Gastrocnemius medialis (tissue), 4 donors: ENCODE data around the gene TIGD3. TPM values are rescaled to one million over a fixed set of nuclear protein-coding genes. Genes with fewer than 3 reads are reported as not detected.
"Not testable (repeated sequence)": the region's sequence is repeated elsewhere in the genome, so short reads cannot be mapped to it uniquely, and the experiment has no call there.

Source experiments
- ATAC-seq, 2 donors: fragments of 150-250 bp; one replicate each; pipeline ENCODE4 v1.9.1; 2016
- DNase-seq, 2 donors: peaks; one replicate each; pipeline ENCODE4 v3.0.0-alpha.2; 2019
- H3K27ac ChIP-seq, 4 donors: fragments of 200-600 bp; sonication (generic); 1 replicate in 1 of 4; 2 replicates in 3 of 4; pipeline ENCODE4 v1.5.1; 2016 to 2018; ENCODE audit warnings: mild to moderate bottlenecking in 2 of 4, moderate library complexity in 1 of 4
- H3K27me3 ChIP-seq, 3 donors: fragments of 200-600 bp; sonication (generic) in 2 of 3; 1 replicate in 1 of 3; 2 replicates in 2 of 3; pipeline versions ENCODE4 v1.5.1 to v1.6.0; 2016 to 2019; ENCODE audit warnings: mild to moderate bottlenecking in 1 of 3, moderate library complexity in 1 of 3
- H3K36me3 ChIP-seq, 2 donors: fragments of 200-600 bp; sonication (generic) in 1 of 2; one replicate each; pipeline ENCODE4 v1.5.1; 2017 to 2018
- H3K4me1 ChIP-seq, 2 donors: fragments of 200-600 bp; sonication (generic) in 1 of 2; one replicate each; pipeline ENCODE4 v1.5.1; 2016 to 2017; ENCODE audit warnings: mild to moderate bottlenecking in 2 of 2
- H3K4me3 ChIP-seq, 4 donors: fragments of 200-600 bp; sonication (generic) in 3 of 4; 1 replicate in 1 of 4; 2 replicates in 3 of 4; pipeline ENCODE4 v1.5.1; 2016 to 2019; ENCODE audit warnings: mild to moderate bottlenecking in 2 of 4
- H3K9me3 ChIP-seq, 3 donors: fragments of 200-600 bp; sonication (generic) in 2 of 3; 1 replicate in 1 of 3; 2 replicates in 2 of 3; pipeline ENCODE4 v1.5.1; 2016 to 2019
- POLR2A ChIP-seq, 2 donors: fragments of 450-650 bp; IDR thresholded peaks; one replicate each; pipeline ENCODE4 v1.6.1; 2017; ENCODE audit warnings: antibody characterized with exemption in 2 of 2, mild to moderate bottlenecking in 2 of 2, moderate library complexity in 2 of 2
- in situ Hi-C, 4 donors: fragments of 200-750 bp; cut with MboI; loops; one replicate each; pipeline versions ENCODE4 v1.15.0 to v1.8.0; 2017; ENCODE audit warnings: low sequenced_read_pairs in 4 of 4
- intact Hi-C: fragments of 100-400 bp; cut with DNase I; formaldehyde crosslinking; loops from one replicate; pipeline ENCODE4 v1.15.1; 2023; ENCODE audit warnings: low total_unique reads
- total RNA-seq, 4 donors: library from RNA; depleted of rRNA; stranded (reverse); fragments of >200 nt; gene quantifications; one replicate each; pipeline versions ENCODE4 v1.1.0 to v1.2.3, GENCODE V29; 2016
- TF ChIP-seq, protein P1 (sequence below), 5 experiments: fragments of 450-650 bp in 3 of 5; fragments of 200-600 bp in 2 of 5; sonication (generic) in 2 of 5; IDR thresholded peaks in 4 of 5; conservative IDR thresholded peaks in 1 of 5; 1 replicate in 4 of 5; 2 replicates in 1 of 5; pipeline ENCODE4 v1.5.1; 2016 to 2019; ENCODE audit warnings: antibody characterized with exemption in 5 of 5, mild to moderate bottlenecking in 3 of 5, moderate library complexity in 3 of 5

The TIGD3 gene
- total RNA-seq, 4 donors from 2014 or later = 0.16 to 0.71 (median 0.48) TPM

DNA sequence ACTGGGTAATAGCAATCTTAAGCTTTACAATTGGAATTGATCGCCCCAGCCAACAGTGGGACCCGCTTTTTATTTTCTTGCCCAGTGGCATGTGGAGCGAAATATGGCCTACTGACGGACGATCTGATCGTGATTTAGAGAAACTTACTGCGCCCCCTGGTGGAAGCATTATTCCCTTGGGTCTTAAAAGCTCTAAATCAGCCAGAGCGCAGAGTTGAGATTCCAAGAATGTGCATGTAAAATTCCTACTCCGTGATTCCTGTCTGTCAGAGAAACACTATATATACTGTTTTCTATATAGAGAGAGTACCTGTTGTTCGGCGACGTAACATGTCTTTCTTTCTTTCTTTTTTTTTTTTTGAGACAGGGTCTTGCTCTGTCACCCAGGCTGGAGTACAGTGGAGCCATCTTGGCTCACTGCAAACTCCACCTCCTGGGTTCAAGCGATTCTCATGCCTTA lies 24.6 kb upstream of the TIGD3 start:
- peak overlapping the region in 2 of 4 donors; percentile 35 to 45 for H3K27ac ChIP-seq

DNA sequence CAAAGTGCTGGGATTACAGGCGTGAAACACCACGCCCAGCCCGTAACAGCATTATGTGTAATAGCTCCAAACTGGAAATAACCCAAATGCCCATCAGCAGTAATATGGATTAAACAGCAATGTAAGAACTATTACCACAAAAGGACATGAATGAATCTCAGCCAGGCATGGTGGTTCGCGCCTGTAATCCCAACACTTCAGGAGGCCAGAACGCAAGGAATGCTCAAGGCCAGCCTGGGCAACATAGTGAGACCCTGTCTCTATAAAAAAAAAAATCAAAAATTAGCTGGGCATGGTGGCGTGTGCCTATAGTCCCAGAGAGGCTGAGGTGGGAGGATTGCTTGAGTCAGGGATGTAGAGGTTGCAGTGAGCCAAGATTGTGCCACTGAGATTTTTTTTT lies 24.0 kb upstream of the TIGD3 start:
- no peak for ATAC-seq
- no peak for TF ChIP-seq POLR2A (IDR thresholded peaks at IDR 0.05)
- TF ChIP-seq, protein P1, sequence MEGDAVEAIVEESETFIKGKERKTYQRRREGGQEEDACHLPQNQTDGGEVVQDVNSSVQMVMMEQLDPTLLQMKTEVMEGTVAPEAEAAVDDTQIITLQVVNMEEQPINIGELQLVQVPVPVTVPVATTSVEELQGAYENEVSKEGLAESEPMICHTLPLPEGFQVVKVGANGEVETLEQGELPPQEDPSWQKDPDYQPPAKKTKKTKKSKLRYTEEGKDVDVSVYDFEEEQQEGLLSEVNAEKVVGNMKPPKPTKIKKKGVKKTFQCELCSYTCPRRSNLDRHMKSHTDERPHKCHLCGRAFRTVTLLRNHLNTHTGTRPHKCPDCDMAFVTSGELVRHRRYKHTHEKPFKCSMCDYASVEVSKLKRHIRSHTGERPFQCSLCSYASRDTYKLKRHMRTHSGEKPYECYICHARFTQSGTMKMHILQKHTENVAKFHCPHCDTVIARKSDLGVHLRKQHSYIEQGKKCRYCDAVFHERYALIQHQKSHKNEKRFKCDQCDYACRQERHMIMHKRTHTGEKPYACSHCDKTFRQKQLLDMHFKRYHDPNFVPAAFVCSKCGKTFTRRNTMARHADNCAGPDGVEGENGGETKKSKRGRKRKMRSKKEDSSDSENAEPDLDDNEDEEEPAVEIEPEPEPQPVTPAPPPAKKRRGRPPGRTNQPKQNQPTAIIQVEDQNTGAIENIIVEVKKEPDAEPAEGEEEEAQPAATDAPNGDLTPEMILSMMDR (IDR thresholded peaks at IDR 0.05 in 4 of 5, conservative IDR thresholded peaks at IDR 0.05 in 1 of 5) = no peak
- intact Hi-C loops = loop anchor here (1.0 to 5.0 kb wide), 2 partner anchors 55 to 68 kb away; partner anchors contain the start of gene POLA2

More for the DNA sequence above, 24.6 kb upstream of the TIGD3 start:
- H3K36me3 ChIP-seq = no peaks in the 10 kb centered on the region
- in situ Hi-C loops (loop anchor here in 3 of 4 donors (5.0 kb wide), 1 partner anchor 58 kb away; no protein-coding TSS in a partner anchor), intact Hi-C loops (loop anchor here (1.0 to 5.0 kb wide), 2 partner anchors 55 to 68 kb away; partner anchors contain the start of gene POLA2)
- TF ChIP-seq POLR2A (IDR thresholded peaks at IDR 0.05) = no peak
- TF ChIP-seq, protein P1 (IDR thresholded peaks at IDR 0.05 in 4 of 5, conservative IDR thresholded peaks at IDR 0.05 in 1 of 5) = peak; percentile 75 to 86 (median 84)
- ATAC-seq = peak; percentile 60 to 67
- H3K4me3 ChIP-seq = no peak overlapping the region
- H3K4me1 ChIP-seq = peaks cover 7 to 10% of the 10 kb centered on the region in 2 donors
- no peaks in the 10 kb centered on the region for H3K9me3 ChIP-seq
- H3K27me3 ChIP-seq = no peaks in the 10 kb centered on the region
- DNase-seq = peak; percentile 76 to 80

DNA sequence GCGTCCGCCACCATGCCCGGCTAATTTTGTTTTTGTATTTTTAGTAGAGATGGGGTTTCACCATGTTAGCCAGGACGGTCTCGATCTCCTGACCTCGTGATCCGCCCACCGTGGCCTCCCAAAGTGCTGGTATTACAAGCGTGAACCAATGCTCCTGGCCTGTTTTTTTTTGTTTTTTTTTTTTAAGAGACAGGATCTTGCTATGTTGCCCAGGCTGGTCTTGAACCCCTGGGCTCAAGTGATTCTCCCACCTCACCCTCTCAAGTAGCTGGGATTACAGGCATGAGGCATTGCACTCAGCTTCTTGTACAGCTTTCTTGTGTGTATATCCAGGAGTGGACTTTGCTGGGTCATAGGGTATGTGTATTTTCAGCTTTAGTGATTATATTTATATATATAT lies 22.0 kb upstream of the TIGD3 start:
- H3K4me3 ChIP-seq, H3K9me3 ChIP-seq, H3K36me3 ChIP-seq, H3K27ac ChIP-seq, ATAC-seq, DNase-seq, H3K27me3 ChIP-seq, in situ Hi-C loops: not testable (repeated sequence)
- peaks cover 18 to 19% of the 10 kb centered on the region in 2 donors for H3K4me1 ChIP-seq
- intact Hi-C loops = loop anchor here (5.0 kb wide), 1 partner anchor 70 kb away; the partner anchor contains the start of gene POLA2

More for the DNA sequence above, 24.0 kb upstream of the TIGD3 start:
- in situ Hi-C loops = no loop called here
- Histone ChIP-seq H3K4me3 (no peak overlapping the region), H3K36me3 (no peaks in the 10 kb centered on the region), H3K27ac (no peak overlapping the region), H3K4me1 (peaks cover 12 to 16% of the 10 kb centered on the region in 2 donors), H3K27me3 (no peaks in the 10 kb centered on the region), H3K9me3 (no peaks in the 10 kb centered on the region)
- no peak for DNase-seq

DNA sequence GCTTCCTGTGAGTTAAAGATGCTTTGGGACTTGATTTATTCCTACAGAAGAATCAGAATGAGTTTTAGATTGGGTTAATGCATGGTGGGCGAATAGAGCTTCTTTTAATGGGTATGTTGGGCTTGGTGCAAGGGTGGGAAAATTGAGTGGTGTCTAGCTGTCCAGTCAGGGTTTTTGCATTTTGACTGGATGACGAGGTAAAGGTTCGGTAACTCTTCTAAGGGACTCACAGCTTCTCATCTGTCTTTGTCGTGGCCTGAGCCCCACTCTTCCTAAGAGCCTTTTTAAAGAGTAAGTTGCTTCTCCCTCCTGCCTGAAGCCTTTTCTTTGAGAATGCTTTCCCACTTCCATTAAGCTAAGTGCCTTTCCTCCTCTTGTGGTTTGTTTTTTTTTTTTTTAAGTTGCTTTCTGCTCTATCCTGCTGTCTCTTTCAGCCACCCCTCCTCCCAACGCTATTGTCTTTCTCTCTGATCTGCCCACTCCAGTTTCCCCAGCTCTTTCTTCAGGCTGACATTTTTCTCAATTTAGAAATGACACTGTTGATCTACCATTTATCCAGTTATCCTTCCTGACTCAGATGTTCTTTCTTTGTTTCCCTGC lies 19.8 kb upstream of the TIGD3 start:
- no peaks in the 10 kb centered on the region for H3K27me3 ChIP-seq
- H3K36me3 ChIP-seq = peaks cover 0 to 8% of the 10 kb centered on the region in 2 donors
- no peaks in the 10 kb centered on the region for H3K9me3 ChIP-seq
- no peak for TF ChIP-seq POLR2A (IDR thresholded peaks at IDR 0.05)
- TF ChIP-seq, protein P1 (IDR thresholded peaks at IDR 0.05 in 4 of 5, conservative IDR thresholded peaks at IDR 0.05 in 1 of 5) = no peak
- in situ Hi-C loops = no loop called here
- intact Hi-C loops = loop anchor here (5.0 kb wide), 1 partner anchor 72 kb away; the partner anchor contains the start of gene POLA2
- H3K27ac ChIP-seq = peak overlapping the region; percentile 91 to 95 (median 93)
- DNase-seq (no peak), ATAC-seq (no peak)
- peak overlapping the region; percentile 85 to 99 (median 92) for H3K4me3 ChIP-seq
- peaks cover 23 to 30% of the 10 kb centered on the region in 2 donors for H3K4me1 ChIP-seq

DNA sequence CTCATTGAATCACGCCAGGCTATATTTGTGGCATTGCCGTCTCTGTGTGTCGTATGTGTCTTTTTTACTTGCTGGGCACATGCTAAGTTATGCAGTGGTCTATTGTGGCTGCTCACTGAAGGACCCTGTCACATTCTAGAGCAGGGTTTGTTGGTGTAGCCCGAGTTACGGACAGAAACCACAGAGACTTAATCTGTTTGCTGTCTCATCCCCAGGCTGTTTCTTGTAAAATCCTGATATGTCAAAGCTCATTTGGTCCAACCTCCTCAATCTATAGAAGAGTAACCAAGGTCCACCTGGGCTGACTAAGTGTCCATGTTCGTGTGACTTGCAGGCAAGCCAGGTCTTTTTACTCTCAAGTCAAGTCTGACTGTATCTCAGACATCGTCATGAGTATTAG lies 15.9 kb upstream of the TIGD3 start:
- Histone ChIP-seq H3K4me3 (no peak overlapping the region), H3K36me3 (peaks cover 7 to 47% of the 10 kb centered on the region in 2 donors), H3K27me3 (no peaks in the 10 kb centered on the region), H3K4me1 (peaks cover 23 to 29% of the 10 kb centered on the region in 2 donors), H3K9me3 (no peaks in the 10 kb centered on the region), H3K27ac (no peak overlapping the region)
- ATAC-seq = no peak
- intact Hi-C loops (no loop called here), in situ Hi-C loops (no loop called here)
- TF ChIP-seq POLR2A (IDR thresholded peaks at IDR 0.05) = no peak
- DNase-seq = no peak
